ENCODE data around the gene CWC15.
"Not testable (repeated sequence)": the region's sequence is repeated elsewhere in the genome, so short reads cannot be mapped to it uniquely, and the experiment has no call there.

Gene CWC15

GRCh38 chr11:94973099-94973968 is at the start of gene CWC15, which contains the start of gene KDM4D:
TSS of gene CWC15 (minus strand) at chr11:94973556. CDS start at chr11:94972185, 1,371 bp downstream.
TSS of gene KDM4D (plus strand) at chr11:94973709. CDS start at chr11:94997373, 23,664 bp downstream.
- DNase-seq = peak; percentile 98

- DNase-seq = not testable (repeated sequence)
Observed at GRCh38 chr11:95021468-95021867, 48.1 kb upstream of the CWC15 start.

GRCh38 chr11:95016139-95016538 is 42.8 kb upstream of the CWC15 start:
- no peak for DNase-seq

- DNase-seq = no peak
Observed at GRCh38 chr11:95014184-95014821, 40.9 kb upstream of the CWC15 start.

GRCh38 chr11:95011376-95011775 is 38.0 kb upstream of the CWC15 start:
- DNase-seq = no peak

- no peak for DNase-seq
Observed at GRCh38 chr11:95005642-95006041, 32.3 kb upstream of the CWC15 start.

GRCh38 chr11:95003716-95004115 is 30.4 kb upstream of the CWC15 start:
- no peak for DNase-seq

- no peak for DNase-seq
Observed at GRCh38 chr11:94998285-94998684, 24.9 kb upstream of the CWC15 start.

- peak; percentile 14 for DNase-seq
Observed at GRCh38 chr11:94997437-94997836, 24.1 kb upstream of the CWC15 start.

- no peak for DNase-seq
Observed at GRCh38 chr11:94993400-94993943, 20.1 kb upstream of the CWC15 start.

GRCh38 chr11:94988748-94989147 is 15.4 kb upstream of the CWC15 start:
- DNase-seq = no peak

- DNase-seq = no peak
Observed at GRCh38 chr11:94987378-94987777, 14.0 kb upstream of the CWC15 start.

- DNase-seq = no peak
Observed at GRCh38 chr11:94975599-94975998, 2.2 kb upstream of the CWC15 start.

GRCh38 chr11:94974178-94974577 is 822 bp upstream of the CWC15 start:
- peak; percentile 10 for DNase-seq

- DNase-seq = peak; percentile 22
Observed at GRCh38 chr11:94972700-94973098, 657 bp downstream of the CWC15 start.

- peak; percentile 55 for DNase-seq
Observed at GRCh38 chr11:94968334-94968958, 4.9 kb downstream of the CWC15 start.

- DNase-seq = no peak
Observed at GRCh38 chr11:94964934-94965333, 8.4 kb downstream of the CWC15 start.

- DNase-seq = no peak
Observed at GRCh38 chr11:94961255-94961654, 12.1 kb downstream of the CWC15 start.

GRCh38 chr11:94960488-94960887 is 12.9 kb downstream of the CWC15 start:
- no peak for DNase-seq

GRCh38 chr11:94959179-94959578 is 14.2 kb downstream of the CWC15 start:
- DNase-seq = no peak

- DNase-seq = no peak
Observed at GRCh38 chr11:94958121-94958696, 15.1 kb downstream of the CWC15 start.

GRCh38 chr11:94956963-94957362 is 16.4 kb downstream of the CWC15 start:
- DNase-seq = no peak

- no peak for DNase-seq
Observed at GRCh38 chr11:94954753-94955152, 18.6 kb downstream of the CWC15 start.

Measured in hematopoietic multipotent progenitor cell treated with erythropoietin and hydrocortisone succinate and interleukin-3 and kit ligand, for 4 days (in vitro differentiated cells).